GM21619 (cell line): ENCODE data around the gene CTBP2.

ENCODE experiments used
- ATAC-seq: cut with Tn5 transposase; IDR thresholded peaks from one replicate; pipeline ENCODE4 v1.9.1; 2021; ENCODE audit not compliant: unreplicated experiment

Gene CTBP2

DNA sequence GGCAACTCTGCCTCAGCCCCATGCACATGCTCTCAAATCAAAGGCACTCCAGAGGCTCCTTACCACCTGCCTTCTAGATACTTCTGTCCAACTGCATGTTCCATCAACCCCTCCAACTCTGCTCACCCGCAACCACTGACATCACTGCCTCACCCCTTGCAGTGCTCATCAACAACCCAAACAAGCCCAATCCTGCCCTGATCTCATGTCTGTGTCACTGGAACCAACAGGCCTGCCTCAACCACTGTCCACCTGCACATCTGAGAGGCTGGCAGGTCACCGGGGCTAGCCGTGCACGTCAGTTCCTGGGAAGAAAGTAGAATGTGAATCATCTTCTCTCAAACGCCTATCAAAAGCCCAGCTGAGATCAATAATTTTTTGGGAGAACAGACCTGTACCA lies 33.3 kb downstream of the CTBP2 start:
- no peak for ATAC-seq

DNA sequence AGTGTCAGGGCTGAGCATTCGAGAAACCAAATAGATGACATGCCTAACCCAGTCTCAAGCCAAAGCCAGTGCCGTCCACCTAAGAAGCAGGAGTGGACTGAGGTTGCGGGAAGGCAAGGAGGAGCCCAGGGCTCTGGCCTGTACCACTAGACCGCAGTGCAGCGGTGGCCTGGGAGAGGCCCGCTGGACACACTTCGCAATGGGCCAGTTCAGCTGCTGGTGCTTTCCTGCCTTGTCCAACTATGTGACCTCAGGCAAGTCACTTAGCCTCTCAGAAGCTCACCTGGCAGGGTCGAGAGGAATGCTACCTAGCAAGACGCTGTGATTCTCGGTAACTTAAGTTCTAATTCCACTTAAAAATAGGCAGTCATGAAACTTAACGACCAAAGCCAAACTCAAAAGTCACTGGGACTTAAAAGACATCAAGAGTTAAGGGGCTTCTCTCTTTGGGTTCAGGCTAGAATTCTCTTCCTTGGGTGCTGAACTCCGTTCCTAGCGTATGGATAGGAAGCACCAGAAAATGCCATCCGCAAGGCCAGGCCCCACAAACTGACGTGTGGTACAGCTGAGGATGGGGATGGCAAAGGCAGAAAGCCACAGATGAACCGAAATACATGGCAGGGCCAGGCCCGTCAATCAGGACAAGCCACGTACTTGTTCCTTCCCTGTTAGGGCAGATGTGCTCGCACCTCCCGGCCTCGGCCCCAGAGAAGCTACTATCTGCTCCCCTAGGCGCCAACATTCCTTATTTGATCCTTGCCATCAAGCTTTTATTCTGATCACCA lies 34.2 kb downstream of the CTBP2 start:
- no peak for ATAC-seq

DNA sequence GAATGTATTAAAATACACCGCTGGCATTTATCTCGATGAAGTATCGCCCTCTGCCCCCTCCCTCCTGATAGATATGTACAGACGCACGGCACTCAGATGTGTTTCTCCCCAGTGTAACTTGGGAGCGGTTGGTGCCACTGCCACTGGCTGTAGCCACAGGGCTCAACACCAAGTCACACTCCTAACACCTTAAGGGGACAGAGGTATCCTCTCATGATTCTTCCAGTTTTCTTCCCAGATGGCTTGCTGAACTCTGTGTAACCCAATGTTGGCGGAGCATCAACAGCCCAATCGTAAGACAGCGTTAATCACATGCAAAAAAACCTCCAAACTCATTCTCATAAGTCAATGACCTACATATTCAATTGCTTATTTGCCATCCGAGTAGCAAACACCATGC lies 35.5 kb downstream of the CTBP2 start:
- no peak for ATAC-seq

DNA sequence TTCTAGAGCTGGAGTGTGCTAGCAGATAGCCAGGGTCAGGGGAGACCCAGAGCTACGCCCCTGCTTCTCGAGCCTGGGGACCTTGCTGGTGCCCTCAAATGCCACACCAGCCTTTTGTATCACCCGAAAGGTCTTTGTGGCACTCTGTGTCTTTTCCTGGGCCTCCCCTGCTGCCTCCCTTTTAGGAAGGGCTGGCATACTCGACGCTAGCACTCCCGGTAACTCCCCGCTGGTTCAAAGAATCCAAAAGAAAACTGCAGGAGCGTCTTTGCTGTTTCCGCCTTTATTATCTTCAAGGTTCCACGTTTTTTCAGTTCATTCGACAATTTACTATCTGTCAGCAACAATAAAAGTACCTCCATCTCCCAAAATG lies 36.3 kb downstream of the CTBP2 start:
- no peak for ATAC-seq

DNA sequence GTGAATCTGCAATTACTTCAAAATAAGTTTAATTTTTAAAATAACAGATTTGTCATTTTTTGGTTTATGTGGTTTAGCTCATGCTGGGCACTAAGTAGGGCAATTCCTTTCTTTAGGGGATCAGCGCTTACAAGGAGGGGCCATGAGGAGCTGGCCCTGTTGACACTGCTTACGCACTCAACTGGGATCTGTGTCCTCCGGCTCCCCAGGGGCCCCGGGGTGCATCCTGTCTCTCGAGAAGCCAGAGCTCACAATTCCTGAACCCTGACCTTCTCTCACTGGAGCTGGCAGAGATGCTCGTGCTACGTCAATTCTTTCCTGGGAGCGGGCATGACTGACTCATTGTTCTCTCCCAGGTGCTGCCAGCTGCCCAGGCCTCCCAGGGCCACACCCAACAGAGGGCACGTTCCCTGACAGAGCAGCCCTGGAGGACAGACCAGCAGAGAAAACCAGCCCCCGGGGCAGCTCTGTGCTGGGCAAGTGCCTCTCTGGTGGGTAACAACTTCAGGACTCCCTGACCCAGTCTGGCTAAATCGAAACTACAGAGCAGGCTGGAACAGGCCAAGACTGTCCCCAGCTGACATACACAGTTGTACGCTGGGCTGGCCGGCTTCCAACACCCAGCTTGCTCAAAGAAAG lies 36.8 kb downstream of the CTBP2 start:
- no peak for ATAC-seq

DNA sequence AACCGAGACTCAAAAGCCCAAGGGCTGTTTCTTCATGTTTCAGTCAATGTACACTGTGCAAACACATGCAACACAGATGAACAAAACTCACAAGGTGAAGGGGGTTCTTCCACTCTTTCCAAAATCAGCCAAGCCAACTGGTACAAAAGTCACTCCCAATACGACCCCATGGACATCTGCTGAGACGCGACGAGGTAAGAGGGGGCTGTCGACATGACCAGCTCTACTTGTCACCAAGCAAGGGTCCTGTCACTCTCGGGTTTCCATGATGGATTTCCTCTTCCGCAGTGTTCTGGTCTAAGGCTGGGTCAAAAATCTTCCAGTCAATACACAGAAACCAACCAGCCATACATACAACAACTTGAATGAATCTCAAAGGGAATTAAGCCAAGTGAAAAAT lies 37.8 kb downstream of the CTBP2 start:
- no peak for ATAC-seq

DNA sequence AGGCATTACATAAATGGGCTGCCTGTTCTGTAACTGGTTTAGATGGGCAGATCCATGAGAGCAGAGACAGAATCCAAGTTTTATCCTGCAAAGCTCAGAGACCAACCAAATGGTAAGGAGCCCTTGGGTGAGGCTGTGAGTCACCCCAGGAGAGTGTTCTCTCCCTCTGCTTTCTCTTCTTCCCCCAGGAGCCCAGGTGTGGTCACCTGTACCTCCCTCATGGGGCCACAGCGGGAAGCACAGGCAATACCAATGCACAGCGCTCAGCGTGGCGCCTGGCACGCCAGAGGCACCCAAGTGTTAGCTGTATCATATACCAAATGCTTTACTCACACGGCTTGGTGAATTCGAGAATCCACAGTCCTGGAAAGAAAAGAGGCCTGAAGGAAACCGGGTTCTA lies 39.4 kb downstream of the CTBP2 start:
- ATAC-seq = no peak

DNA sequence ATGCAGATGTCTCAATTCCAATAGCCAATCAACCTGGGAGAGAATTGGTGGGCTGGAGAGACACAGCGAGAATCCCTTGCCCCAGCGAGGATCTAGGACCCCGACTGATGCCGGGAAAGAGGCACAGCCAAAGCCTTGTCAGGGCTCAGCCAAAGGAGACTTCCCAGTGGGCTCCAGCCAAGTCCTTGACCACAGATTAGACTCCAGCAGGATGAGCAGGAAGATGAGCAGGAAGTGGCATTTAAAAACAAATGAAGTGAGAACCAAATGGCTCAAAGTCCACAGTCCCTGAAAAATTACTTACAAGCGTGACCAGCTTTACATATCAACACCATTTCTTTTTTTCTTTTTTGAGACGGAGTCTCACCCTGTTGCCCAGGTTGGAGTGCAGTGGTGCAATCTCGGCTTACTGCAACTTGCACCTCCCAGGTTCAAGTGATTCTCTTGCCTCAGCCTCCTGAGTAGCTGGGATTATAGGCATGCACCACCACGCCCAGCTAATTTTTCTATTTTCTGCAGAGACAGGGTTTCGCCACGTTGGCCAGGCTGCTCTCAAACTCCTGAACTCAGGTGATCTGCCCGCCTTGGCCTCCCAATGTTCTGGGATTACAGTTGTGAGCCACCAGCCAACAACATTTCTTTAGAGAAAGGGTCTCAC lies 40.2 kb downstream of the CTBP2 start:
- no peak for ATAC-seq

DNA sequence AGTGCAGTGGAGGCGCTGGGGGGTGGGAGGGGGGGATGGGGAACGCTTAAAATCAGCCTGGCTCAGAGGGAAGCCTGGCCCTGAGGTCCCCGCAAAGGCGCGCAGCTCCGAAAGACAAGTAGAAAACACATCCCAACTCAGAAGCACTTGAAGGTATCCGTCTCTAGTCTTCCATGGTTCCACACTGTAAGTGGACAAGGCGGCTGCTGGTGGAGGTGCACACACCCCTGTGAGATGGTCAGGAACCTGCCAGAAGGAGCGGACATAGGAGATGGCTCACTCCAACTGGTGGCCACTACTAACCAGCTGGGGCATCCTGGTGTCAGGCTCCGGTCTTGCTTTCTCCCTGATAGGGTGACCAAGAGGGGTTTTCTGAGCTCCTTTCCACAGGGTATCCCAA lies 41.7 kb downstream of the CTBP2 start:
- ATAC-seq = no peak

DNA sequence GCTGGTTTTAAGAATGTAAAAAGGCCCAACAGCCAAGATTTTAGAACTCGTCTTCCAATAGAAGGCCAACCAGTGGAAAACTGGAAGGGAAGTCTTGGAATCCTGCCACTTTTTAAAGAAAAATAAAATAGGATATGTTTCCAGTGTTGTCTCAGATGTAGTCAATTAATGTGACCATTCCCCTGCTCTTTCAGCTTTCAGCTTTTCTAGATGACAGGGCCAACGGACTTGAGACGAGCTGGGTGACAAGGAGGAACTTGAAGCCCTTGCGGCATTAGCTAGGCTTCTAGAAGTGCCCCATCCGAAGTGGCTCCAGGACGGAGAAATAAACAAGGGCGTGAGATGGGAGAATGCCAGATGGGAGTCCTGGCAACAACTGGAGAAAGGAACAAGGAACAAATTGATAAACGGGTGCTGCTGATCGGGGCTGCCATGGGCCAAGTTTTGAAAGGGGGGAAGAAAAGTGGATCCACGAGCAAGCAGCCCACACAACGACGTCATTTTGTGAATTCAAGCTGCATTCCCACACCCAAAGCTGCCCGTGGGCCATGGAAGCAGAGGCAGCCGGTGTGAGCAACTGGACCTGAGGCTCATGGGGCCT lies 42.3 kb downstream of the CTBP2 start:
- ATAC-seq = no peak

DNA sequence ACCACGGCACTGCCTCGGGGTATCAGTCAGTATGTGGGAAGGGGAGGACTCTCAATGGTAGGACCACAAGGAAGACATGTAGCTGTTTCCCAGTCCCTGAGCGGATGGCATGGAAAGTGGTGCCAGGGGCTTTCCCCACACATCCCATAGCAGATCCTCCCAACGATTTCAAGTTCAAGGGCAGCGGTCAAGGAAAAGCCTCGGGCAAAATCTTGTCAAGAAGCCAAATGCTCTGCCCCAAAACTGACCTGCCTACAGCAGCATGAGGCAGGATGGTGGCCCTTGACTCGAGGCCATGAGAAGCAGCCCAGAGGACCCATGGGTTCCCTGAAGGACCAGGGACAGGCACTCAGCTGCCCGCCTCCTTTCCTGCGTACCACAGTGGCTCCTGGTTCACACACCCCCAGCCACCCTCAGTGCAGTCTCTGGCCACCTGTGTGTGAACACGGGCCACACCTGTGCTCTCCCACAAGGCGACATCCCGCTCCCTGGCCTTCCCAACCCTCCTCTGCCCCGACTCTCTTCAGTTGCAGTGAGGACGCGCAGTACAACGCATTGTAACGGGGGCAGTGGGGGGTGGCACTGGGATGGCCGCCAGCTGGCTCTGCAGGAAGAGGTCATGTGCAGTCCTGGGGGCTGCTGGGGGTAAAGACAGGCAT lies 43.6 kb downstream of the CTBP2 start:
- ATAC-seq = no peak

DNA sequence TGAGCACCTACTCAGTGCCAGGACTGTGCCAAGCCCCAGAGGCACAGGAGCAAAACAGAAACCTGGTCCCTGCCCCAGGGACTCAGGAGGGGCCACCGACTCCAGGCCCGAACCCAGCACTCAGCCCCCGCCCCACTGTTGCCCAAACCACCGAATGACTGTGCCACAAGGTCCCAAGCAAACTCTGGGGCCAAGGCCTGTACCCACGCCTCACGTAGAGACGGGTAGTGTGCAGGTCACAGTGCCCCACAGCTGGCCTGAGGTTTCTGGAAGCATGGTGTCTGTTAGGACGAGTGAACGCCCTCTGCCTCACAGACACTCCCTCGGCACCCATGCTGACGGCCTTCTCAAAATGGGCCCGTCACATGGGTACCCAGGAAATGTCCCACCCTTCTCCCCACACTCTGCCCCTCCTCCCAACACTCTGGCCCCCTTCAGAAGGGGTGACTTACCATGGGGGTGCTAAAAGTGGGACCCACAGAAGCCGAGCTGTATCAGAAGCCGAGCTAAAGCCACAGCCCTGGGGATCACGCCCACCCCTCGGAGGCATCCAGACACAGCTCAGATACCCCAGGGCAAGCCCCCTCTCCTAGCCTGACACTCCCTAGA lies 44.2 kb downstream of the CTBP2 start:
- ATAC-seq = no peak

DNA sequence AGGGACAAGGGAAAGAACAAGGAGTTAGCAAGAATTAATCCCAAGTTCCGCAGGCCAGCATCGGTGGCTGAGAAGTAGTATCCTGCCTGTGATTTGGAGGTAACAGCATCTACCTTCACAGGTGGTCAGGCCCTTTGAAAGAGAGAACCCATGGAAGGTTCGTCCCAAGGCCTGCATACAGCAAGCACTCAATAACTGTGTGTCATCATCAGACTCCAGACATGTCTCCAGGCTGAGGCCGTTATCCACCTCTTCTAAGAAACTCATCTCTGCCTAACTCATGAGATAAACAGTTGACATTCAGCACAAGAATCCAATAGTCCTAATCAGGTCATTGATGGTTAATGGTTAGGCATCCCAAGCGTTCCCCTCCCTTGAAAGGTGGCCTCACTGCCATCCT lies 45.0 kb downstream of the CTBP2 start:
- ATAC-seq = no peak

DNA sequence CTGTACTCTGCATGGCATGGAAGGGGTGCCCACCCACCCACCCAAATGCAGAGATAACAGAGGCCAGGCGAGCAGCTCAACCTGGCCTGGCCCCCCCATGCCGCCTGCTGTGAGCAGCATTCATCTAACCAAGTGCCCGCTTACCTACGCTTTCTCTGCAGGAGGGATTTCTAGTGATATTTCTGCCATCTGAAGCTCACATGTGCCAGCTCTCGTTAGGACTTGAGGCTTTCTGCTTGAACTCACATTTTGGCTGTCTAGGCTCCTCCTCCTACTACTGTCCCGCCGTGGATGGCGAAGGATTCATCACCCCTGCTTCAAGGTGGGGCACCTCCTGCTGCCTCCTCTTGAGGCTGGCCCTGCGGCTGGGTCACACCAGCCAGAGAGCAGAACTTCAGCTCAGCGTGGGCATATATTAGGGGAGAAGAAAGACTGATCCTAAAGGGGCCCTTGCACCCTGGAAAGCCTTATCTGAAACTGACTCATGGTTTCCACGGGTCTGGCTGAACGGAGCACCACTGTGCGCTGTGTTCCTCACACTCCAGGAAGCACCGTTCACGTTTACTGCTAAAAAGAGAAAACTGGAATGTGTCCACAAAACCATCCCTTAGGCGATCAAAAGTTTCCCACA lies 45.5 kb downstream of the CTBP2 start:
- no peak for ATAC-seq

DNA sequence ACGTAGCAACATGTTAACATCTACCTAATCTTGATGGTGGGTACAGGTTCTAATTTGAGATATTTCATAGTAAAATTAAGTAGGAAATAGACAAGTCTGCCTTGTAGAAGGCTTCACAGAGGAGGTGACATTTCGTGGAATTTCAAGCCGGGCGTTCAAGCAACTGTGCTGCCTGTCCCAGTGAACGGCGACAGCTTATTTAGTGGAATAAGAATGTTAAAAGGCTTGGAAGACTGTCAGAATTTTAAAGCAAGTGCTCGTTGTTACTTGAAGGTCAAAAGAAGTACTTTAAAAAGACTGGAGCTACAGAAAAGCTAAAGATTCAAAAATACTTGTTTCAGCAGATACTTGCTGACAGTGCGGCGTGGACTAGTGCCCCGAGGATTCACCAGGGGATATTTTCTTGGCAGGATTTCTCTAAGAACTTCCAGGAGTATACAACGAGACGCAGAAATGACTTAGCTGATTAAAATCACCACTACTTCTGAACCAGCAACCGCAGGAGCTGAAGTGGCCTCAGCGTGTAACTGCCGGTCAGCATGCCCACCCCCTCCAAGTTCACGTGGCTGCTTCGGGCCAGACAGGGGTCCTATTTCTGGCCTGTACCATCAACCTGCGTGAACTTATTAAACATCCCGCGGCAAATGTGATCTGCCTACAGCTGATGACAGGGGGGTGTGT lies 46.5 kb downstream of the CTBP2 start:
- no peak for ATAC-seq

DNA sequence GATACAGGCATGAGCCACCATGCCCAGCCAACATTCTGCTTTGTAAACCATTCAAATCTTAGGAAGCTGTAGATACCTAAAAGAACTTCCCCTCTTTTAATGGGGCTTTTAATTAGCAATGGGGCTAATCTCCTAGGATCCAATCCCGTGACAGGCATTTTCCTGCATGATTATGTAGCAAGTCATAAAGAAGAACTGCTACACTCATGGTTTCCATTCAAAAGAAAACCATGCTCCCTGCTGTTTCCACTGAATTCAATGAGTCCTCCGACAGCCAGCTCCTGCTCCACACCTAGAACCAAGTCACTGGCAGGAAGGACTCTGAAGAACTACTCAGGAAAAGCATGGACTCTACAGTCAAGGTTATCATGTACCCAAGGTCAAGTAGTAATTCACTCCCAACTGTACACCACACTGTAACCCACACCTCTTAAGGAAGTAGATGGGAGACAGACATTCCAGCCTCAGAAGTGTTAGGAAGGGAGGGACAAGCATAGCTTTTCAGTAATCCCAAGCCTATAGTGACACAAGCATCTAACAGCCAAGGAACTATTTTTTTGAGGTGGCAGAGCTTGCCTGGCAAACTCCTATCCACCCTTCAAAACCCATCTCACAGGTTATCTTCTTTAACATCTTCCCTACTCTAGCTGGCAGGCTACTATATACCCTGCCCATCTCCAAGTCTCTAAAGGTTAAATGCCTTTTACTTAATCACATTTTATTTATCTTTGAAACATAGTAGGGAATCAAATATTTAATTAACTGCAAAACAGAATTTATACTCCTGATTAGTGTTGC lies 47.5 kb downstream of the CTBP2 start:
- no peak for ATAC-seq

DNA sequence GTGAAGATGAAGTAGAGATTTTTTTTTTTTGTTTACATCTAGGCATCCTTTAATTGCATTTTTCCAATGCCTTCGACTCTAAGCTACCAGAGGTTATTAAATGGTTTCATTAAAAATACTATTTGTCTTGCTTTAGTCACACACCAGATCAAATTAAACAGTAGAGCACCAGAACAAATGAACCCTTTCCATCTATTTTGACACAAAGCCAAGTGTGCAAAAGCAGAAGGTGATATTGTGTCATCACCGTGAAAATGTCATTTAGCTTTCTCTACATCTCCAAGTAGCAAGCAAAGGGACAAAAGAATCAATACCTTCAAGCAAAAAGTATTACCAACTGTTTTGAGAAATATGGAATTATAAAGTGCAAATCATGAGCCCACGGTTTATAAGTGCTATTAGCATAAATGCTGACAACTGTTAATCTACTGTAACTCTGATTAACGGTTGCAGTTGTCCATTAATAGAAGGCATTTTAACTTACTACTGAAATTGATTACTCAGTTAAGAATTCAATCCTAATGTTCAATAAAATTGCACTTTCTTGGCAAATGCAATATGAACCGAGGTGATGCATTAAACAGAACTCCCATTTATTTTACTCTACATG lies 49.1 kb downstream of the CTBP2 start:
- no peak for ATAC-seq

DNA sequence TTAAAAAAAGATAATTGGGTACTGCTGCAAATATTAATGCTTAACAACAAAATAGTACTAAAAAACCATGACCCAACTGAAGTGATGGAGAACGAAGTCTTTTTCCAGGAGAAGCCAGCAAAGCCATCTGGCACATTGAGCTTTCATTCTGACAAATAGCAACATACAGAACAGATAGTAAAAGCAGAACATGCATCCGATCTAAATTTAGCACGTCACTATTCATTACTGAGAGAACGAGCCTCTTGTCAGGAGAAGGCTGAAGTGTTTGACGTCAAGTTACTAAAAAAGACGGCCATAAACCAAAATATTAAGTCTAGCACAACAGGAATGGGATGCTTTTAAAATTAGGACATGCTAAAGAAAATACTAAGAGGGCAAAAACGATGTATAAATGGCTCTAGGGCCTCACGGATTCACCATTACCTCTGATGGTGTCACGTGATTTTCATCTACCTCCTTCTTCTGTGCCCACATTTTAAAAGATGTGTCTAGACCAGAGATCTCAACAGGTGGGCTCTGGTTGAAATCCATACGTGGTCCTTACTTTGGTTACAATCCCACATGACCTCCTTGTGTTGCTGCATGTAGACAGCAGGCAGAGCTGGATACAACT lies 52.3 kb downstream of the CTBP2 start:
- no peak for ATAC-seq
